OCI-LY7 (cell line): ENCODE results near the gene GLIS1. TPM values are rescaled to one million over a fixed set of nuclear protein-coding genes. Genes with fewer than 3 reads are reported as not detected.

Experiments
- BruUV-seq: library from RNA; stranded (reverse); fragments of 400-500 nt; replicated peaks from 2 replicates; lab custom pipeline; 2021; lab: Mats Ljungman, UMichigan
- CTCF ChIA-PET: fragments of 300-600 bp; sonication (Branson Sonifier 250); formaldehyde crosslinking; loops from one replicate; lab custom pipeline; 2022; ENCODE audit warnings: antibody characterized with exemption; ENCODE audit not compliant: unreplicated experiment; lab: Charles Lee
- POLR2A ChIA-PET: fragments of 300-600 bp; sonication (Branson Sonifier 250); formaldehyde crosslinking; loops from one replicate; lab custom pipeline; 2022; ENCODE audit warnings: antibody characterized with exemption; lab: Charles Lee
- DNase-seq: peaks from one replicate; pipeline ENCODE4 v3.0.0-alpha.2; 2015; ENCODE audit warnings: low spot score
- H2AFZ ChIP-seq: fragments of 200-600 bp; sonication (generic), shearing (Covaris generic); 2 replicates; pipeline ENCODE4 v1.6.1; 2014; ENCODE audit warnings: mild to moderate bottlenecking, antibody characterized with exemption, low read length, moderate library complexity
- H3K27ac ChIP-seq: fragments of 200-600 bp; sonication (generic); 2 replicates; pipeline ENCODE4 v1.5.1; 2014; ENCODE audit warnings: mixed run types, low read depth, mild to moderate bottlenecking, moderate library complexity, low read length, inconsistent platforms; ENCODE audit not compliant: poor library complexity, severe bottlenecking
- H3K36me3 ChIP-seq: fragments of 200-600 bp; sonication (generic); 2 replicates; pipeline ENCODE4 v1.6.1; 2014; ENCODE audit warnings: mild to moderate bottlenecking, antibody characterized with exemption, low read length, moderate library complexity, mixed read lengths; ENCODE audit not compliant: insufficient read depth
- H3K4me1 ChIP-seq: fragments of 200-600 bp; sonication (generic); 2 replicates; pipeline ENCODE4 v1.5.1; 2014; ENCODE audit warnings: mild to moderate bottlenecking, low read length; ENCODE audit not compliant: insufficient read depth, poor library complexity, severe bottlenecking
- H3K4me2 ChIP-seq: fragments of 200-600 bp; sonication (generic); 2 replicates; pipeline ENCODE4 v1.6.1; 2014; ENCODE audit warnings: mild to moderate bottlenecking, low read length
- H3K4me3 ChIP-seq: fragments of 200-600 bp; sonication (generic); 2 replicates; pipeline ENCODE4 v1.5.1; 2014; ENCODE audit warnings: mild to moderate bottlenecking, low read depth, low read length; ENCODE audit not compliant: poor library complexity, severe bottlenecking
- H3K79me2 ChIP-seq: fragments of 200-600 bp; sonication (generic); 2 replicates; pipeline ENCODE4 v1.6.1; 2016; ENCODE audit warnings: low read depth, mild to moderate bottlenecking, low read length, moderate library complexity, mixed read lengths; ENCODE audit not compliant: insufficient read depth
- H3K9me2 ChIP-seq: fragments of 200-600 bp; sonication (generic); 2 replicates; pipeline ENCODE4 v1.6.1; 2016; ENCODE audit warnings: mild to moderate bottlenecking, low read length, mixed read lengths; ENCODE audit not compliant: insufficient read depth
- H3K9me3 ChIP-seq: fragments of 200-600 bp; sonication (generic); 2 replicates; pipeline ENCODE4 v1.6.1; 2014; ENCODE audit warnings: mild to moderate bottlenecking, mixed run types, low read length, mixed read lengths
- H4K20me1 ChIP-seq: fragments of 200-600 bp; sonication (generic); 2 replicates; pipeline ENCODE4 v1.6.1; 2014; ENCODE audit warnings: mild to moderate bottlenecking, antibody characterized with exemption, low read length, moderate library complexity, mixed read lengths; ENCODE audit not compliant: insufficient read depth
- CTCF ChIP-seq: fragments of 200-600 bp; sonication (generic); conservative IDR thresholded peaks from 2 replicates; pipeline ENCODE4 v1.5.1; 2014; ENCODE audit warnings: mild to moderate bottlenecking, antibody characterized with exemption, low read length, moderate library complexity, mixed read lengths
- EZH2phosphoT487 ChIP-seq: fragments of 200-600 bp; sonication (generic); IDR thresholded peaks from 2 replicates; pipeline ENCODE4 v1.6.1; 2018; ENCODE audit warnings: low read depth, borderline replicate concordance, mild to moderate bottlenecking, mixed run types, antibody characterized with exemption, low read length, moderate library complexity, mixed read lengths
- intact Hi-C: fragments of 100-400 bp; cut with micrococcal nuclease; formaldehyde crosslinking; loops from one replicate; pipeline ENCODE4 v1.10.0; 2022; ENCODE audit not compliant: unreplicated experiment
- total RNA-seq, 2 experiments: library from RNA; depleted of rRNA in 1 of 2; stranded (reverse); fragments of >200 nt in 1 of 2; shearing (Covaris generic) in 1 of 2; gene quantifications; 2 replicates each; pipeline ENCODE4 v1.2.3, GENCODE V29; 2014 to 2022

The GLIS1 gene
- total RNA-seq, 2 experiments from 2014 or later, result not detected

- CTCF ChIA-PET, result no interaction called here
- H3K9me2 ChIP-seq, result no peaks in the 10 kb centered on the region
- no peak overlapping the region for H3K27ac ChIP-seq
- no peak overlapping the region for H3K4me3 ChIP-seq
- H3K4me1 ChIP-seq, result no peaks in the 10 kb centered on the region
- TF ChIP-seq CTCF, result no peak
- no peak for TF ChIP-seq EZH2phosphoT487
- intact Hi-C loops, result no loop called here
- H4K20me1 ChIP-seq, result no peaks in the 10 kb centered on the region
- no peak overlapping the region for H2AFZ ChIP-seq
- no peak for DNase-seq
- H3K9me3 ChIP-seq, result no peaks in the 10 kb centered on the region
- H3K79me2 ChIP-seq, result no peaks in the 10 kb centered on the region
- no TSS peak for BruUV-seq
- no peaks in the 10 kb centered on the region for H3K36me3 ChIP-seq
- POLR2A ChIA-PET, result interaction anchor here (0.7 kb wide), 1 partner anchor 176 kb away, joined by 3 read pairs; no protein-coding TSS in a partner anchor
- no peak overlapping the region for H3K4me2 ChIP-seq
These were observed 273.7 kb downstream of the GLIS1 start for GRCh38 chr1:53465023-53465957.

DNA sequence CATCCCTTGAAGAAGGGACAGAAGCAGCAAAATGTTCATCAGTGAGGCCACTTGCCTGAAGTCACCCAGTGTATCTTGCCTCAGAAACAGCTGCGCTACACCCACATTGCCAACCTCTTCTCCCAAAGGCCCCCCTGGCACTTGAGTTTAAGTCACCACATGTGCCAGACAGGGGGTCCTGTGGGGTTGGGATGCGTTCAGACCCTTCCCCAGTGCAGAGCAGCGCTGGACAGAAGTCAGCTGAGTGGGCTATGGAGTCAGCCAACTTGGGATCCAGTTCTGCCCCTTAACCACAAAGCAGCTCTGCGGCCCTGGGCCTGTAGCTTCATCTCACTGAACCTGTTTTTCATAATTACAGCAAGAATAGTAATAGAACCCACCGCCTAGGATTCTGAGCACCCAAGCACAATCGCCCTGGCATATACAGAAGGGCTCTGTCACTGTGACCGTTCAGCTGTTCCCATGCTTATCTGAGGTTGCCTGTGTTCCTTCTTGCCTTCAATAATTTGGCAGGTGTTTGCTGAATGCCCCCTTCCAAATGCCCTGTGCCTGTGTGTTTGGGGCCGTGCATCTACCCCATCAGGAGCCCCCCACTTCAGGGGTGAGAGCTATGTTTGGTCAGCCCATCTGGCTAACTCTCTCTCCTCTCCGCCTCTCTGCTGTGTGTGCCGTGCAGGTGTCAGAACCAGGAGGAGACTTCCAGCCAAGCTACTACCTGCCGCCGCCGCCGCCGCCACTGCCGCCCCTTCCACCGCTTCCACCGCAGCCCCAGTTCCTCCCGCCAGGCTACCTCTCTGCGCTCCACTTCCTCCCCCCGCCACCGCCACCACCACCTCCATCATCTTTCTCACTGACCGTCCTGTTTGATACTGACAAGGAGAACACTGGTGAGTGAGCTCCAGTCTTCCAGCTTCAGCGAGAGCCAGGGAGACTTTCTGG, 274.7 kb downstream of the GLIS1 start:
- no peak for DNase-seq

More for the DNA sequence above, 274.7 kb downstream of the GLIS1 start:
- POLR2A ChIA-PET, result no interaction called here
- H3K27ac ChIP-seq, result no peak overlapping the region
- BruUV-seq, result no TSS peak
- H3K36me3 ChIP-seq, result no peaks in the 10 kb centered on the region
- no peaks in the 10 kb centered on the region for H3K79me2 ChIP-seq
- H3K9me3 ChIP-seq, result no peaks in the 10 kb centered on the region
- H3K9me2 ChIP-seq, result no peaks in the 10 kb centered on the region
- intact Hi-C loops, result no loop called here
- H4K20me1 ChIP-seq, result no peaks in the 10 kb centered on the region
- no peak overlapping the region for H2AFZ ChIP-seq
- TF ChIP-seq CTCF, result no peak
- TF ChIP-seq EZH2phosphoT487, result no peak
- no peak overlapping the region for H3K4me2 ChIP-seq
- no peak overlapping the region for H3K4me3 ChIP-seq
- CTCF ChIA-PET, result no interaction called here
- no peaks in the 10 kb centered on the region for H3K4me1 ChIP-seq
